K562 (cell line): Measurements from ENCODE around the gene WSCD1. TPM values are rescaled to one million over a fixed set of nuclear protein-coding genes. Genes with fewer than 3 reads are reported as not detected.

Experiments used
- ATAC-seq: fragments of 200-7000 bp; cut with Tn5 transposase; 3 replicates; pipeline ENCODE4 v1.9.1; 2020; ENCODE audit warnings: moderate library complexity
- BruUV-seq: library from RNA; stranded (reverse); fragments of 400-500 nt; replicated peaks from 2 replicates; lab custom pipeline; 2021; lab: Mats Ljungman, UMichigan
- CTCF ChIA-PET: fragments of 300-600 bp; formaldehyde crosslinking; extraction: SDS; loops from one replicate; lab custom pipeline; 2021; ENCODE audit warnings: low intra/inter-chr PET ratio; lab: Yijun Ruan, JAX
- POLR2A ChIA-PET: fragments of 300-600, 350-650 bp; sonication (Branson Sonifier 250); formaldehyde crosslinking; extraction: SDS; loops from one replicate; lab custom pipeline; 2021; ENCODE audit warnings: antibody characterized with exemption, inconsistent platforms; lab: Yijun Ruan, JAX
- DNase-seq, 4 experiments: peaks; one replicate each; pipeline versions ENCODE4 v3.0.0 to v3.0.0-alpha.2; 2011 to 2018; ENCODE audit warnings: low spot score in 3 of 4, mixed read lengths in 3 of 4; ENCODE audit errors: extremely low read depth in 1 of 4
- FAIRE-seq: peaks from 2 replicates; lab custom pipeline; 2011; peaks lifted over from hg19 to GRCh38; lab: Jason Lieb, UNC
- H2AFZ ChIP-seq: 2 replicates; pipeline ENCODE4 v1.6.0; 2011; ENCODE audit warnings: low read depth, low read length, control low read depth, inconsistent platforms
- H3K27ac ChIP-seq: fragments of 200-600 bp; 3 replicates; pipeline ENCODE4 v1.8.0; 2011; ENCODE audit warnings: low read depth, mild to moderate bottlenecking, control low read depth, inconsistent platforms, low read length, moderate library complexity, mixed read lengths; ENCODE audit errors: extremely low read depth
- H3K27me3 ChIP-seq, 2 experiments: fragments of 300-600 bp in 1 of 2; 2 replicates in 1 of 2; 3 replicates in 1 of 2; pipeline versions ENCODE4 v1.6.0 to v1.8.0; 2011; ENCODE audit warnings: inconsistent platforms in 2 of 2, low read length in 2 of 2, mild to moderate bottlenecking in 1 of 2, mixed read lengths in 1 of 2, moderate library complexity in 1 of 2; ENCODE audit not compliant: control insufficient read depth in 2 of 2, insufficient read depth in 2 of 2
- H3K36me3 ChIP-seq: fragments of 300-600 bp; 3 replicates; pipeline ENCODE4 v1.8.0; 2011; ENCODE audit warnings: mild to moderate bottlenecking, low read length, inconsistent platforms; ENCODE audit not compliant: control insufficient read depth, insufficient read depth
- H3K4me1 ChIP-seq, 2 experiments: fragments of 200-600 bp in 1 of 2; replicated peaks in 1 of 2; 2 replicates in 1 of 2; 3 replicates in 1 of 2; pipeline versions ENCODE4 v1.5.1 to v1.8.0; 2011; ENCODE audit warnings: inconsistent platforms in 2 of 2, low read length in 2 of 2, mild to moderate bottlenecking in 1 of 2, mixed read lengths in 1 of 2, moderate library complexity in 1 of 2; ENCODE audit not compliant: control insufficient read depth in 2 of 2, insufficient read depth in 2 of 2
- H3K4me2 ChIP-seq: 2 replicates; pipeline ENCODE4 v1.6.1; 2011; ENCODE audit warnings: low read length, control low read depth, inconsistent platforms, mixed read lengths; ENCODE audit not compliant: insufficient read depth
- H3K4me3 ChIP-seq: fragments of 200-600 bp; sonication (generic), shearing (Covaris generic); 2 replicates; pipeline ENCODE4 v1.5.1; 2016; ENCODE audit warnings: control low read depth, inconsistent platforms
- H3K79me2 ChIP-seq: fragments of 200-600 bp; 3 replicates; pipeline ENCODE4 v1.8.0; 2011; ENCODE audit warnings: low read length, inconsistent platforms; ENCODE audit not compliant: control insufficient read depth, insufficient read depth
- H3K9ac ChIP-seq, 2 experiments: 2 replicates each; pipeline versions ENCODE4 v1.6.0 to v1.6.1; 2011; ENCODE audit warnings: low read depth in 2 of 2, low read length in 2 of 2, control low read depth in 1 of 2, inconsistent platforms in 1 of 2, mild to moderate bottlenecking in 1 of 2, mixed read lengths in 1 of 2; ENCODE audit not compliant: insufficient read depth in 1 of 2
- H3K9me1 ChIP-seq: one replicate; pipeline ENCODE4 v1.6.0; 2011; ENCODE audit warnings: inconsistent platforms, mild to moderate bottlenecking, low read length, moderate library complexity; ENCODE audit not compliant: control insufficient read depth, insufficient read depth
- H3K9me3 ChIP-seq: replicated peaks from 2 replicates; pipeline ENCODE4 v1.5.1; 2011; ENCODE audit warnings: low read depth, low read length, inconsistent platforms; ENCODE audit not compliant: control insufficient read depth, insufficient read depth
- H4K20me1 ChIP-seq: replicated peaks from 2 replicates; pipeline ENCODE4 v1.6.1; 2011; ENCODE audit warnings: low read length, inconsistent platforms, mixed read lengths; ENCODE audit not compliant: control insufficient read depth, insufficient read depth
- GABPB2 ChIP-seq: fragments of 250-450 bp; sonication (Bioruptor Pico); conservative IDR thresholded peaks from 2 replicates; pipeline ENCODE4 v1.5.1; 2021; ENCODE audit warnings: mild to moderate bottlenecking
- JUNB ChIP-seq: fragments of 450-650 bp; formaldehyde crosslinking; conservative IDR thresholded peaks from 2 replicates; pipeline ENCODE4 v1.4.0; 2020; ENCODE audit warnings: mild to moderate bottlenecking
- MTA2 ChIP-seq: fragments of 450-650 bp; IDR thresholded peaks from 2 replicates; pipeline ENCODE4 v1.6.1; 2016; ENCODE audit warnings: low read depth
- NFIC ChIP-seq: fragments of 450-650 bp; IDR thresholded peaks from 2 replicates; pipeline ENCODE4 v1.6.1; 2017; ENCODE audit warnings: mild to moderate bottlenecking, inconsistent platforms
- RBM14 ChIP-seq: fragments of 200-400 bp; formaldehyde crosslinking; IDR thresholded peaks from 2 replicates; pipeline ENCODE4 v1.6.1; 2018; ENCODE audit warnings: low read depth, mild to moderate bottlenecking, low read length, moderate library complexity, borderline replicate concordance; ENCODE audit not compliant: insufficient read depth
- SP2 ChIP-seq: IDR thresholded peaks from 2 replicates; pipeline ENCODE4 v1.6.1; 2011; ENCODE audit warnings: mild to moderate bottlenecking, low read depth, low read length, moderate library complexity; ENCODE audit not compliant: poor library complexity, severe bottlenecking; ENCODE audit errors: extremely low read depth
- ZNF444 ChIP-seq: fragments of 250-450 bp; sonication (Bioruptor Pico); IDR thresholded peaks from 2 replicates; pipeline ENCODE4 v1.4.0; 2020; ENCODE audit warnings: mild to moderate bottlenecking, moderate library complexity
- WGBS: fragments of 100-300 bp; shearing (Covaris generic); methylation state at CpG from one replicate; pipeline ENCODE4 v1.1.6; 2016; ENCODE audit warnings: low coverage, mixed read lengths; ENCODE audit not compliant: insufficient coverage; ENCODE audit errors: missing lambda C conversion rate; 5-methylcytosine and 5-hydroxymethylcytosine counted together
- in situ Hi-C: fragments of 300-500 bp; cut with MboI; formaldehyde crosslinking; loops from 4 replicates; pipeline ENCODE4 v1.15.0; 2018; ENCODE audit warnings: inconsistent platforms, mixed read lengths
- intact Hi-C: fragments of 100-400 bp; cut with micrococcal nuclease; formaldehyde crosslinking; loops from 2 replicates; pipeline ENCODE4 v1.14.2; 2022
- polyA plus RNA-seq, 8 experiments: library from polyadenylated mRNA; depleted of rRNA in 4 of 8; stranded (reverse) in 5 of 8; unstranded in 3 of 8; fragments of >200 nt; fragmentation: Nextera tagmentation in 2 of 8; fragmentation: Illumina TruSeq in 1 of 8; extraction: Ambion mirVana in 2 of 8; extraction: Trizol in 1 of 8; gene quantifications; 2 replicates each; pipeline versions ENCODE4 v1.2.1 to v1.2.3, GENCODE V29; 2011 to 2014; ENCODE audit warnings: inconsistent platforms in 1 of 8, missing spikeins in 1 of 8
- total RNA-seq, 7 experiments: library from RNA; depleted of rRNA in 6 of 7; stranded (reverse); fragments of >200 nt in 6 of 7; fragmentation: Illumina TruSeq in 2 of 7; extraction: Trizol in 2 of 7; gene quantifications; 2 replicates each; pipeline versions ENCODE4 v1.2.1 to v1.2.3, GENCODE V29; 2011 to 2021; ENCODE audit warnings: low replicate concordance in 1 of 7

WSCD1 gene
- total and polyA plus RNA-seq, 9 of the 15 experiments (the other 6 are each of a cell fraction or from before 2014, with no cell fraction given), result not detected

GRCh38 chr17:6163612-6164333, 93.6 kb downstream of the WSCD1 start:
- no peak for FAIRE-seq
- H3K27ac ChIP-seq, result no peak overlapping the region

GRCh38 chr17:6164996-6165395, 94.8 kb downstream of the WSCD1 start:
- Histone ChIP-seq H3K9ac (no peak overlapping the region), H3K79me2 (no peaks in the 10 kb centered on the region), H4K20me1 (no peaks in the 10 kb centered on the region), H3K4me3 (no peak overlapping the region), H3K27ac (no peak overlapping the region), H3K4me1 (no peaks in the 10 kb centered on the region), H3K9me1 (no peaks in the 10 kb centered on the region), H2AFZ (no peak overlapping the region), H3K9me3 (no peaks in the 10 kb centered on the region), H3K4me2 (no peak overlapping the region), H3K36me3 (no peaks in the 10 kb centered on the region)
- POLR2A ChIA-PET, result interaction anchor here (0.7 kb wide), 1 partner anchor 10 kb away, joined by 3 read pairs; no protein-coding TSS in a partner anchor
- no TSS peak for BruUV-seq
- 0% methylated on average over 5 of the region's 5 CpGs for WGBS
- DNase-seq (no peak), FAIRE-seq (no peak)
- in situ Hi-C loops, result no loop called here
- no peak for TF ChIP-seq ZNF444 (CRISPR knock-in tag)
- no peak for TF ChIP-seq JUNB (CRISPR knock-in tag)
- TF ChIP-seq, all 486 proteins: peak for 0
- H3K27me3 ChIP-seq, result peaks cover 0 to 8% of the 10 kb centered on the region in 2 experiments; a peak in 2 of 5 replicates
- CTCF ChIA-PET, result no interaction called here
- intact Hi-C loops, result no loop called here
- ATAC-seq, result no peak

More at GRCh38 chr17:6163612-6164333, 93.6 kb downstream of the WSCD1 start:
- no peaks in the 10 kb centered on the region for H3K9me3 ChIP-seq
- WGBS, result 6% methylated on average over 6 of the region's 6 CpGs
- H3K27me3 ChIP-seq, result peaks cover 1 to 20% of the 10 kb centered on the region in 2 experiments; a peak in 3 of 5 replicates
- H3K36me3 ChIP-seq, result no peaks in the 10 kb centered on the region
- TF ChIP-seq SP2 (no peak), GABPB2 (no peak), MTA2 (no peak), RBM14 (no peak), NFIC (peak; percentile 59)
- CTCF ChIA-PET, result no interaction called here
- BruUV-seq, result no TSS peak
- DNase-seq (no peak), ATAC-seq (no peak)
- H3K79me2 ChIP-seq, result no peaks in the 10 kb centered on the region
- intact Hi-C loops (no loop called here), in situ Hi-C loops (no loop called here)
- POLR2A ChIA-PET, result no interaction called here
- no peaks in the 10 kb centered on the region for H4K20me1 ChIP-seq
- no peaks in the 10 kb centered on the region for H3K9me1 ChIP-seq
- H3K4me2 ChIP-seq, result no peak overlapping the region
- H3K9ac ChIP-seq, result no peak overlapping the region
- H3K4me3 ChIP-seq, result no peak overlapping the region
- no peak overlapping the region for H2AFZ ChIP-seq
- H3K4me1 ChIP-seq, result no peaks in the 10 kb centered on the region
